GM12878 (cell line): ENCODE measurements around the gene RBM12. TPM values are rescaled to one million over a fixed set of nuclear protein-coding genes. Genes with fewer than 3 reads are reported as not detected.

Experiments
- ATAC-seq: fragments of 200-7000 bp; cut with Tn5 transposase; 3 replicates; pipeline ENCODE4 v1.9.1; 2020; ENCODE audit warnings: mild to moderate bottlenecking, moderate library complexity
- BruUV-seq: library from RNA; stranded (reverse); fragments of 400-500 nt; replicated peaks from 2 replicates; lab custom pipeline; 2021; lab: Mats Ljungman, UMichigan
- CTCF ChIA-PET: fragments of 300-600 bp; sonication (Branson Sonifier 250); formaldehyde crosslinking; extraction: SDS; loops from one replicate; lab custom pipeline; 2021; ENCODE audit warnings: inconsistent platforms; lab: Yijun Ruan, JAX
- POLR2A ChIA-PET: fragments of 350-600 bp; formaldehyde crosslinking; extraction: SDS; loops from one replicate; lab custom pipeline; 2021; ENCODE audit warnings: inconsistent platforms; lab: Charles Lee
- RAD21 ChIA-PET: fragments of 300-600 bp; sonication (Branson Sonifier 250); formaldehyde crosslinking; loops from one replicate; lab custom pipeline; 2023; ENCODE audit warnings: antibody characterized with exemption; ENCODE audit not compliant: unreplicated experiment; lab: Charles Lee
- SMC1A ChIA-PET: fragments of 300-600 bp; sonication (Branson Sonifier 250); formaldehyde crosslinking; loops from one replicate; lab custom pipeline; 2023; ENCODE audit not compliant: unreplicated experiment, uncharacterized antibody; lab: Charles Lee
- DNase-seq: peaks from one replicate; pipeline ENCODE4 v3.0.0-alpha.2; 2011; ENCODE audit warnings: low read depth, low spot score
- FAIRE-seq: peaks from 3 replicates; lab custom pipeline; 2011; peaks lifted over from hg19 to GRCh38; lab: Jason Lieb, UNC
- H2AFZ ChIP-seq: 2 replicates; pipeline ENCODE4 v1.6.0; 2011; ENCODE audit warnings: low read depth, low read length, control low read depth; ENCODE audit not compliant: control insufficient read depth
- H3K27ac ChIP-seq: 2 replicates; pipeline ENCODE4 v1.5.1; 2011; ENCODE audit warnings: control low read depth; ENCODE audit not compliant: control insufficient read depth, insufficient read depth
- H3K27me3 ChIP-seq, 2 experiments: replicated peaks in 1 of 2; 2 replicates each; pipeline versions ENCODE4 v1.6.0 to v1.6.1; 2011; ENCODE audit warnings: low read length in 1 of 2; ENCODE audit not compliant: control insufficient read depth in 2 of 2, insufficient read depth in 2 of 2
- H3K36me3 ChIP-seq, 2 experiments: 2 replicates each; pipeline ENCODE4 v1.5.1; 2011; ENCODE audit warnings: low read length in 1 of 2; ENCODE audit not compliant: control insufficient read depth in 2 of 2, insufficient read depth in 2 of 2
- H3K4me1 ChIP-seq: 2 replicates; pipeline ENCODE4 v1.6.1; 2011; ENCODE audit warnings: mild to moderate bottlenecking, low read length, moderate library complexity, mixed read lengths; ENCODE audit not compliant: control insufficient read depth, insufficient read depth
- H3K4me2 ChIP-seq: 2 replicates; pipeline ENCODE4 v1.6.0; 2011; ENCODE audit warnings: control low read depth; ENCODE audit not compliant: control insufficient read depth, insufficient read depth
- H3K4me3 ChIP-seq: fragments of 200-600 bp; sonication (generic); 2 replicates; pipeline ENCODE4 v1.5.1; 2016
- H3K79me2 ChIP-seq: 2 replicates; pipeline ENCODE4 v1.6.0; 2011; ENCODE audit warnings: low read length; ENCODE audit not compliant: control insufficient read depth, insufficient read depth
- H3K9ac ChIP-seq: 2 replicates; pipeline ENCODE4 v1.8.0; 2011; ENCODE audit warnings: low read length, control low read depth, mixed read lengths; ENCODE audit not compliant: control insufficient read depth, insufficient read depth
- H3K9me3 ChIP-seq: replicated peaks from 3 replicates; pipeline ENCODE4 v1.5.1; 2011; ENCODE audit warnings: mild to moderate bottlenecking, low read length; ENCODE audit not compliant: control insufficient read depth, insufficient read depth
- H4K20me1 ChIP-seq: 2 replicates; pipeline ENCODE4 v1.6.0; 2011; ENCODE audit not compliant: control insufficient read depth, insufficient read depth
- ASH2L ChIP-seq: fragments of 300-600, 200-600 bp; sonication (generic); IDR thresholded peaks from 2 replicates; pipeline ENCODE4 v1.6.1; 2017; ENCODE audit warnings: low read depth, mild to moderate bottlenecking, borderline replicate concordance
- CHD1 ChIP-seq: IDR thresholded peaks from 2 replicates; pipeline ENCODE4 v1.6.1; 2012; ENCODE audit warnings: low read depth, low read length, improper control_type of control experiment
- CREM ChIP-seq: IDR thresholded peaks from 2 replicates; pipeline ENCODE4 v1.6.1; 2014; ENCODE audit warnings: antibody characterized with exemption, low read depth
- GABPA ChIP-seq: IDR thresholded peaks from 2 replicates; pipeline ENCODE4 v1.6.1; 2014; ENCODE audit warnings: antibody characterized with exemption, low read depth, mild to moderate bottlenecking, inconsistent platforms
- GATAD2B ChIP-seq: fragments of 450-650 bp; conservative IDR thresholded peaks from 2 replicates; pipeline ENCODE4 v1.6.1; 2017; ENCODE audit warnings: low read depth, mild to moderate bottlenecking, moderate library complexity
- IKZF1 ChIP-seq: fragments of 450-650 bp; conservative IDR thresholded peaks from 2 replicates; pipeline ENCODE4 v1.6.1; 2017; ENCODE audit warnings: antibody characterized with exemption, mild to moderate bottlenecking
- JUND ChIP-seq: IDR thresholded peaks from 2 replicates; pipeline ENCODE4 v1.6.1; 2012; ENCODE audit warnings: low read depth, mild to moderate bottlenecking, low read length, improper control_type of control experiment, moderate library complexity
- KDM1A ChIP-seq: fragments of 200-600 bp; sonication (generic); IDR thresholded peaks from 2 replicates; pipeline ENCODE4 v1.6.1; 2016; ENCODE audit warnings: borderline replicate concordance
- MLLT1 ChIP-seq: fragments of 450-650 bp; IDR thresholded peaks from 2 replicates; pipeline ENCODE4 v1.6.1; 2016; ENCODE audit warnings: mild to moderate bottlenecking
- NFIC ChIP-seq: IDR thresholded peaks from 2 replicates; pipeline ENCODE4 v1.6.1; 2012; ENCODE audit warnings: low read depth, mild to moderate bottlenecking, inconsistent platforms, low read length, moderate library complexity
- NFXL1 ChIP-seq: fragments of 450-650 bp; IDR thresholded peaks from 2 replicates; pipeline ENCODE4 v1.6.1; 2017; ENCODE audit warnings: antibody characterized with exemption, mild to moderate bottlenecking, borderline replicate concordance
- POLR2A ChIP-seq: IDR thresholded peaks from 2 replicates; pipeline ENCODE4 v1.6.1; 2011; ENCODE audit warnings: low read depth, mild to moderate bottlenecking, low read length
- RCOR1 ChIP-seq: conservative IDR thresholded peaks from 2 replicates; pipeline ENCODE4 v1.6.1; 2012; ENCODE audit warnings: low read depth, low read length, improper control_type of control experiment
- SIN3A ChIP-seq: IDR thresholded peaks from 2 replicates; pipeline ENCODE4 v1.6.1; 2012; ENCODE audit warnings: low read depth, low read length, improper control_type of control experiment
- SRF ChIP-seq, 2 experiments: IDR thresholded peaks; 2 replicates each; pipeline ENCODE4 v1.6.1; 2011; ENCODE audit warnings: low read depth in 2 of 2, low read length in 2 of 2, mild to moderate bottlenecking in 1 of 2, moderate library complexity in 1 of 2
- WGBS: methylation state at CpG from one replicate; pipeline ENCODE4 v1.1.6; 2016; ENCODE audit warnings: low lambda C conversion rate; ENCODE audit not compliant: insufficient replicate concordance, insufficient coverage; ENCODE audit errors: missing lambda C conversion rate; 5-methylcytosine and 5-hydroxymethylcytosine counted together
- in situ Hi-C: fragments of 300-500 bp; cut with MboI; formaldehyde crosslinking; loops from 9 replicates; pipeline ENCODE4 v1.14.3; 2018; ENCODE audit warnings: mixed read lengths
- intact Hi-C: fragments of 100-400 bp; cut with micrococcal nuclease; formaldehyde crosslinking; loops from one replicate; pipeline ENCODE4 v1.14.2; 2022; ENCODE audit not compliant: unreplicated experiment
- polyA plus RNA-seq, 11 experiments: library from polyadenylated mRNA; depleted of rRNA in 4 of 11; unstranded in 6 of 11; stranded (reverse) in 5 of 11; fragments of >200 nt; fragmentation: Nextera tagmentation in 4 of 11; fragmentation: Illumina TruSeq in 1 of 11; extraction: Ambion mirVana in 4 of 11; extraction: Trizol in 1 of 11; gene quantifications; 1 replicate in 1 of 11; 2 replicates in 10 of 11; pipeline versions ENCODE4 v1.2.1 to v1.2.3, GENCODE V29; 2011 to 2016; ENCODE audit warnings: inconsistent platforms in 2 of 11, missing spikeins in 2 of 11, low read depth in 1 of 11
- total RNA-seq, 4 experiments: library from RNA; depleted of rRNA in 3 of 4; stranded (reverse); fragments of >200 nt in 3 of 4; fragmentation: Illumina TruSeq in 1 of 4; extraction: Trizol in 1 of 4; gene quantifications; 2 replicates each; pipeline versions ENCODE4 v1.2.1 to v1.2.3, GENCODE V29; 2013 to 2021
- TF ChIP-seq, protein P1 (sequence below): fragments of 450-650 bp; IDR thresholded peaks from 2 replicates; pipeline ENCODE4 v1.6.1; 2017; ENCODE audit warnings: antibody characterized with exemption, mild to moderate bottlenecking, moderate library complexity

RBM12 gene
- total and polyA plus RNA-seq, 10 of the 15 experiments (the other 5 are each of a cell fraction or from before 2014, with no cell fraction given): 4.7 to 153 (median 58.5) TPM

GRCh38 chr20:35618263-35619131 is 46.2 kb downstream of the RBM12 start:
- TF ChIP-seq SRF (IDR thresholded peaks at IDR 0.05; ENCODE audit: low read depth in 2 of 2, low read length in 2 of 2) (no peak), GATAD2B (no peak), CHD1 (no peak), MLLT1 (no peak), RCOR1 (no peak), GABPA (no peak), POLR2A (no peak), IKZF1 (no peak), KDM1A (no peak), NFIC (no peak), JUND (no peak), ASH2L (no peak), NFXL1 (no peak), SIN3A (no peak), CREM (no peak)
- TF ChIP-seq, protein P1, sequence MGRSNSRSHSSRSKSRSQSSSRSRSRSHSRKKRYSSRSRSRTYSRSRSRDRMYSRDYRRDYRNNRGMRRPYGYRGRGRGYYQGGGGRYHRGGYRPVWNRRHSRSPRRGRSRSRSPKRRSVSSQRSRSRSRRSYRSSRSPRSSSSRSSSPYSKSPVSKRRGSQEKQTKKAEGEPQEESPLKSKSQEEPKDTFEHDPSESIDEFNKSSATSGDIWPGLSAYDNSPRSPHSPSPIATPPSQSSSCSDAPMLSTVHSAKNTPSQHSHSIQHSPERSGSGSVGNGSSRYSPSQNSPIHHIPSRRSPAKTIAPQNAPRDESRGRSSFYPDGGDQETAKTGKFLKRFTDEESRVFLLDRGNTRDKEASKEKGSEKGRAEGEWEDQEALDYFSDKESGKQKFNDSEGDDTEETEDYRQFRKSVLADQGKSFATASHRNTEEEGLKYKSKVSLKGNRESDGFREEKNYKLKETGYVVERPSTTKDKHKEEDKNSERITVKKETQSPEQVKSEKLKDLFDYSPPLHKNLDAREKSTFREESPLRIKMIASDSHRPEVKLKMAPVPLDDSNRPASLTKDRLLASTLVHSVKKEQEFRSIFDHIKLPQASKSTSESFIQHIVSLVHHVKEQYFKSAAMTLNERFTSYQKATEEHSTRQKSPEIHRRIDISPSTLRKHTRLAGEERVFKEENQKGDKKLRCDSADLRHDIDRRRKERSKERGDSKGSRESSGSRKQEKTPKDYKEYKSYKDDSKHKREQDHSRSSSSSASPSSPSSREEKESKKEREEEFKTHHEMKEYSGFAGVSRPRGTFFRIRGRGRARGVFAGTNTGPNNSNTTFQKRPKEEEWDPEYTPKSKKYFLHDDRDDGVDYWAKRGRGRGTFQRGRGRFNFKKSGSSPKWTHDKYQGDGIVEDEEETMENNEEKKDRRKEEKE: no peak
- Histone ChIP-seq H2AFZ (peak overlapping the region; percentile 22; the same call in 1 of the 2 replicates), H3K27me3 (no peaks in the 10 kb centered on the region), H3K9me3 (no peaks in the 10 kb centered on the region), H3K9ac (peak overlapping the region; percentile 72; the same call in 1 of the 2 replicates), H4K20me1 (no peaks in the 10 kb centered on the region), H3K79me2 (no peaks in the 10 kb centered on the region; the same call in none of the 2 replicates), H3K4me1 (peaks cover 25% of the 10 kb centered on the region), H3K4me3 (peak overlapping the region; percentile 99), H3K27ac (no peak overlapping the region), H3K36me3 (peaks cover 0 to 1% of the 10 kb centered on the region in 2 experiments; a peak in 1 of 4 replicates), H3K4me2 (peak overlapping the region; percentile 95)
- SMC1A ChIA-PET: interaction anchor here (0.7 to 3.8 kb wide), 12 partner anchors 9 to 335 kb away, joined by 3 to 28 read pairs (median 4); partner anchors contain the start of genes CPNE1, RBM12 and RBM39
- POLR2A ChIA-PET: interaction anchor here (0.5 to 5.0 kb wide), 9 partner anchors 13 to 1186 kb away, joined by 3 to 24 read pairs (median 6); partner anchors contain the start of genes CPNE1, RBM12, RBM39 and SCAND1
- TSS peak; percentile 72 for BruUV-seq
- CTCF ChIA-PET: interaction anchor here (0.7 to 4.0 kb wide), 27 partner anchors 9 to 336 kb away, joined by 3 to 31 read pairs (median 3); partner anchors contain the start of genes CPNE1, ERGIC3, NFS1 and RBM12
- 21% methylated on average over 33 of the region's 35 CpGs for WGBS
- no peak for DNase-seq
- in situ Hi-C loops: no loop called here
- intact Hi-C loops: loop anchor here (2.0 to 10.0 kb wide), 3 partner anchors 46 to 154 kb away; partner anchors contain the start of genes CPNE1, ERGIC3 and RBM12
- FAIRE-seq: no peak
- RAD21 ChIA-PET: interaction anchor here (0.7 to 3.1 kb wide), 14 partner anchors 11 to 473 kb away, joined by 3 to 29 read pairs (median 4); partner anchors contain the start of genes CPNE1, RBM12 and RBM39
- ATAC-seq: peak; percentile 3; the same call in 2 of the 3 replicates
